8988T (cell line): ENCODE measurements around the gene FBN1.

Experiments
- DNase-seq: peaks from one replicate; pipeline ENCODE4 v3.0.0; 2011

FBN1 gene

DNA sequence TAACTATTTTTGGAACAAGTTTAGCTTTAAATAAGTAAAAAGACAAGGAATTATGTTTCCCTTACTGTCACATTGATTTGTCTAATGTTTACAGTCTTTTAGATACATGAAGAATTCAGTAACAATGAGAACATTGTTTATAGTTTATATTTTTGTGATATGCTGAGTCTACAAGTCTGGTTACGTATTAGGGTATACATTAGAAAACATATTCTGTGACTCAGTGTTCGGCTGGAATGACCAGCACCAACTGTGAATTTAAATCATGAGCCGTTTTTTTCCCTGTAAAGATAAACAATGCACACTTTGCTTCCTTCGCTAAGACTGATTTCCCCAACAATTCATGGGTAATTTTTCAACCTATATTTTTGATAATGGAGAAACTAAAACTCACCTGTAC lies 182.8 kb downstream of the FBN1 start:
- no peak for DNase-seq

DNA sequence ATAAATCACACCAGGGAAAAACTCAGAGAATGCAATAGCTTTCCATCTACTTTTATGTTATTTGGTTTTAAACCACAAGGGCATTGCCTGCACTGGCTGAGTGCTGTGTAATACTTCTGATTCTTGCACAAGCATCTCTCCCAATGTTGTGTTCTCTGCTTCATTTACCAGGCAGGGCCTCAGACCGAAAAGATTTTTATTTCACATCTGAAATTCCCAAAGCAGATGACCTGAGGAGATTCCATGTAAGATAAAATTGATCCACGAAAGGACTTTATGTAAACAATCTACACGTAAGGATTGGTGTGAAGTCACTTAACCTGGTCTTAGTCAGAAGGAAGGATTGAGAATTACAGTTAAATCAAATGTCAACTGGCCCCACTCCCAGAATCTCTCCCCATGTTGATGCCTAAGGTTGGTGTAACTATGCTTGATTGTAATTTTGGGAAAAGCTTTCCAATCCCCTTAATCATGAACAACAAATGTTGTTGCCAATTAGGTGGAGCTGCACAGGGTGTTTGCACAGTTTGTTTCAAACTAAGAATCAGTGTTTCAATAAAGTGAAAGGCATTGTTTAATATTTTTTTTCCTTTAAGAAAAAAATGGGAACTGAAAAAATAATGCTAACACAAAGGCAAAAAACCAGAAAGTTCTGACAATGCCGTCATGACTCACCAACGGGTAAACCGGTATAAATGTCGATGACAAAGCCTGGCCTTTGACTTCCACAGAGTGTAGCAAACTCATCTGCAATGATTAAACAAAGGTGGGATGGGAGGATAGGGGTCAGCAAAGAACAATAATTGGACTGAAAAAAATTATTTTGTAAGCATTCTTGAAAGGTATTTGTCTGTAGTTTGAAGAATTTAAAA lies 185.7 kb downstream of the FBN1 start:
- no peak for DNase-seq

GRCh38 chr15:48458876-48459275 lies 186.6 kb downstream of the FBN1 start:
- no peak for DNase-seq

DNA sequence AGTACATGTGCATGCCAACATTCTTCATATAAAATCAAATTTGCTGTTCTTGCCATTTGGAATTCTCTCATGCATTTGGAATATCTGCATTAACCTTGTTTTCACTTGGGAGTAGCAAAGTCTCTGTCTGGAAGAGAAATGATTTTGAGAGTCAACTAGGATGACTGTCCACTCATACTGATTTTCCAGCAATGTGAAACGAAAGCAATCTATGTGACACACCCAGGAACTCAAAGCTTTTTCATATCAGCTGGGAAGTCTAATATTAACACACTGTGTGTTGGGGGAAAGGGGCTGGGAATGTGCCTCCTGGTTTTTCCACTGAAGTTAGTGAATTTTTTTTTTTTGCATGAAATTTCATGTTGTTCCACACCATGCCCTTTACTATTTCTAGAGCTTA lies 189.4 kb downstream of the FBN1 start:
- DNase-seq: no peak

GRCh38 chr15:48451736-48452135 lies 193.8 kb downstream of the FBN1 start:
- no peak for DNase-seq

GRCh38 chr15:48451241-48451640 lies 194.3 kb downstream of the FBN1 start:
- no peak for DNase-seq

- no peak for DNase-seq
These were observed 195.8 kb downstream of the FBN1 start for GRCh38 chr15:48449734-48450133.

GRCh38 chr15:48447657-48448056 lies 197.9 kb downstream of the FBN1 start:
- no peak for DNase-seq

- DNase-seq: no peak
These were observed 198.5 kb downstream of the FBN1 start for GRCh38 chr15:48447058-48447457.

- no peak for DNase-seq
These were observed 203.5 kb downstream of the FBN1 start for GRCh38 chr15:48442011-48442410.

DNA sequence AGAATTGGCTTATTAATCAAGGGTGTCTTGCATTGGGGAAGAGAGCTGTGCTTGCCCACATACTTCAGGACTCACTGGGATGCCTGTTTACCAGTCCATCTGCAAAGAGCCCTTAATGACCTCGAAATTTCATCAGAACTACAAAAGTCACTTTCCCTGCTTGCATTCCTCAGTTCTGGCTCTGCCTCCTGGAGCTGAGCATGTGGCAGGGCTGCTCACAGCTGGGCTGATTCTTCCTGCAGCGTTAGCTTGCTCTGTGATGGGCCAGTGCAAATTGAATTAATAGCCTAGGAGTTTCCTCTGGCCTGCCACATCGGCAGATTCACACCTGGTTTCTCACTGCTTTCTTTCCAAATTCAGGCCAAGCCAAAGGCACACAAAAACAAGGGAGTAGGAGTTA lies 205.4 kb downstream of the FBN1 start:
- DNase-seq: no peak

DNA sequence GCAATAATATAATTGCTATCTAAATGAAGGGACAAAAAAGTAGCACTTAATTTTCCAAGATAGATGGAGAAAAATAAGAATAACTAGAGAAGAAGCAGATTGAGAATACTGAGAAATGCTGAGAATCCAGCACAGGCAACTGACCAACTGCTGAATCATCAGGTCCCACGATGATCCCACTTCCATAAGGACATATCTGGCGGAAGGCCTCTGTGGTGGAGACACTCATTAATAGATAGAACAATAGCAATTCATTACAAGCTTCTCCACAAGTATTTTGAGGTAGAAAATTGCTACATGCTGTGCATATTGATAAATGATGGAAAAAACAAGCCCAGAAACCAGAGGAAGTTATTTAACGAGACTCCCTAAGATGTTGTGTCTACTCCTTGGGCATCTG lies 208.3 kb downstream of the FBN1 start:
- DNase-seq: no peak

GRCh38 chr15:48435321-48435720 lies 210.2 kb downstream of the FBN1 start:
- DNase-seq: no peak

DNA sequence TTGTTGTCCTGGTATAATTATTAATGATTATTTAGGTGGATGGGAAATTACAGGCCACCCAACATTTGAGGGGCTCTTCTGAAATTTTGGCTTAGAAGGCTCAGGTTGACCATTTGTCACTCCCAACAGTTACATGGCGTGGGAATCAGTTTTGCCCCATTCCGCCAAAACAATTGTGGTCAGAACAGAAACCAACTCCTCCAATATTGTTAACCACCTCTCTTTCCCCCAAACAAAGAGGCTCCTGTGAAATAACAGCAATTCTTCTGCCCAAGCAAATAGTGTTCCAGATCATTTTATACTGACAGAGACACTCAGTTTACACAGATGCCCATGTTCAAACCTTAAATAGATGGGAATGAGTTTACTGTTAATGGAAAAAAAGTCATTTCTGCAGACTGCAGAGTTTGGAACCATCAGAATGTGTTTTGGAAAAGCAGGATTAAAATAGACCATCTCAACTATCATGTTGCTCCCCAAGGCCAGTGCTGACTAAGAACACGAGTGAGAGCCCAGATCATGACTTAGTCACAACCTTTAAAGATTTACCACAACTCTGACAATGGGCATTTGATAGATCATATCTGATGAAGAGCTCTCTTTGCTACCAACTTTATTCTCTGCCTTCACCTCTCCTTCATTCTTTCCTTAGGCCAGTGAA lies 212.2 kb downstream of the FBN1 start:
- no peak for DNase-seq

- no peak for DNase-seq
These were observed 212.8 kb downstream of the FBN1 start for GRCh38 chr15:48432688-48433087.

GRCh38 chr15:48427960-48428547 lies 217.5 kb downstream of the FBN1 start:
- DNase-seq: no peak

GRCh38 chr15:48427479-48427878 lies 218.0 kb downstream of the FBN1 start:
- no peak for DNase-seq

- no peak for DNase-seq
These were observed 218.6 kb downstream of the FBN1 start for GRCh38 chr15:48426941-48427340.

- no peak for DNase-seq
These were observed 219.5 kb downstream of the FBN1 start for GRCh38 chr15:48426044-48426443.

GRCh38 chr15:48425051-48425450 lies 220.5 kb downstream of the FBN1 start:
- DNase-seq: no peak

- DNase-seq: no peak
These were observed 221.5 kb downstream of the FBN1 start for GRCh38 chr15:48423896-48424475.

DNA sequence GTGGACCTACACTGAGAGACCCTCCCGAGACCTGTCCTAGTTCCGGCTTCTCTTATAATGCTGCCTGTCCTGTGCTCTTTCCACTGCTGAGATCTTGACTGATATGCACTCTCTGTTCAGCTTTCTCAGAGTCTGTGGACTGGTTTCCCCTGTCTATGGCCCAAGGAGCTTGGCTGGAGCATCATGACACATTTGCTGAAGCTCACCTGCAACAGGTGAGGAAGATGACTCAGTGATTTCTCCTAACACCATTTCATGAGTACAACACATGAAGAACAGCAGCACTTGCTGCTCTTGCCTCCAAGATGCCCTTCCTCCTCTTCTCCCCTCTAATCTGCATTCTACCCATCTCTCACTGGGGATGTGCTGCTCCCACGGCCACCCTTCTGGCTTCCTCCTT lies 222.2 kb downstream of the FBN1 start:
- DNase-seq: no peak

DNA sequence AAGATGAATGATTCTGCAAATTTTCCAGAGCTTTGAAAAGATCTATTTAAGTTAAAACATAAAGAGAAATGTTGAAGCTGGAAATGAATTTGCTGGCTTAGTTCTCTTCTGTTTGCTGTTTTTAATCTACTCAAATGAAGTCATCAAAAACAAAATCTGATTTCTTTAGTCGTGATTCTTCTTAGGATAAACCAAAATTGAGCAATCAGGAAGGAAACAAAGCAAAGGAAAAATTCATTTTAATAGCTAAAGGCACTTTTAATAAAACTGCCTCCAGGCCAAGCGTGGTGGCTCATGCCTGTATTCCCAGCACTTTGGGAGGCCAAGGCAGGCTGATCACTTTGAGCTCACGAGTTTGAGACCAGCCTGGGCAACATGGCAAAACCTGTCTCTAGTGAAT lies 223.1 kb downstream of the FBN1 start:
- DNase-seq: no peak

- no peak for DNase-seq
These were observed 224.1 kb downstream of the FBN1 start for GRCh38 chr15:48421362-48421761.
